ENCODE measurements around the gene ST3GAL4. TPM values are rescaled to one million over a fixed set of nuclear protein-coding genes. Genes with fewer than 3 reads are reported as not detected.

ST3GAL4 gene
- polyA plus RNA-seq, 1 of the 3 experiments (the other 2 are of a cell fraction), result 32.0 TPM

DNA sequence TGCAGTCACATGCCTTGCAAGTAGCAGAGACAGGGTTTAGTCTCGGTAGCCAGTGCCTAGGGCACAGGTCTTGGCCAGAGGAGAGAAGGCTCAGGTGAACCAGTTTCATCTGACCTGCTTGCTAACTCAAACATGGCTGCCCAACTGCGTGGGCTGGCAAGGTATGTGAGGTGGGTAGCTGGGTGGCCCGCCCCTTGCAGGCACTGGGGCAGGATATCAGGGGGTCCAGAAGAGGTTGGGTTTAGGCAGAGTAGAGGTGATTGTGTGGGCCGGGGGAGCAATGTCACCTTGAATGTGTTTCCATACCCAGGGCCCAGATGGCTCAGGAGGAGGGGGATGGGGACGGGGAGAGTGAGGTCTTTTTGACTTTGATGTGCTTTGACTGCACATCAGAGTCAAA, 37.7 kb downstream of the ST3GAL4 start:
- Histone ChIP-seq H3K4me1 (ENCODE audit: control insufficient read depth in 1 of 2, insufficient read depth in 2 of 2, low read depth in 1 of 2, low read length in 1 of 2) (peaks cover 0 to 47% of the 10 kb centered on the region in 2 experiments; a peak in 1 of 4 replicates), H3K9me2 (no peaks in the 10 kb centered on the region), H3K4me3 (ENCODE audit: low read depth in 2 of 2, low read length in 1 of 2) (no peak overlapping the region), H2AFZ (ENCODE audit: low read depth) (no peak overlapping the region), H3K36me3 (replicated peaks in 1 of 2; ENCODE audit: control insufficient read depth in 1 of 2, insufficient read depth in 2 of 2, low read length in 1 of 2) (no peaks in the 10 kb centered on the region), H3K27me3 (ENCODE audit: insufficient read depth) (no peaks in the 10 kb centered on the region), H3F3A (replicated peaks; ENCODE audit: insufficient read depth) (no peaks in the 10 kb centered on the region), H3K9ac (no peak overlapping the region), H3K4me2 (no peak overlapping the region), H3K27ac (ENCODE audit: low read depth in 2 of 2, low read length in 1 of 2) (no peak overlapping the region), H3K79me2 (ENCODE audit: insufficient read depth) (peaks cover 27% of the 10 kb centered on the region; the same call in 1 of the 2 replicates), H4K20me1 (ENCODE audit: insufficient read depth) (no peaks in the 10 kb centered on the region), H3K9me3 (no peaks in the 10 kb centered on the region)
- 100% methylated on average over 4 of the region's 5 CpGs for WGBS (ENCODE audit: low lambda C conversion rate)
- ChIA-PET CTCF (interaction anchor here (0.9 to 3.1 kb wide), 4 partner anchors 9 to 323 kb away, joined by 3 to 11 read pairs (median 3); no protein-coding TSS in a partner anchor), POLR2A (no interaction called here)
- TF ChIP-seq SIN3A (IDR thresholded peaks at IDR 0.05; ENCODE audit: borderline replicate concordance, low read depth, low read length), result no peak
- TF ChIP-seq, protein P1, sequence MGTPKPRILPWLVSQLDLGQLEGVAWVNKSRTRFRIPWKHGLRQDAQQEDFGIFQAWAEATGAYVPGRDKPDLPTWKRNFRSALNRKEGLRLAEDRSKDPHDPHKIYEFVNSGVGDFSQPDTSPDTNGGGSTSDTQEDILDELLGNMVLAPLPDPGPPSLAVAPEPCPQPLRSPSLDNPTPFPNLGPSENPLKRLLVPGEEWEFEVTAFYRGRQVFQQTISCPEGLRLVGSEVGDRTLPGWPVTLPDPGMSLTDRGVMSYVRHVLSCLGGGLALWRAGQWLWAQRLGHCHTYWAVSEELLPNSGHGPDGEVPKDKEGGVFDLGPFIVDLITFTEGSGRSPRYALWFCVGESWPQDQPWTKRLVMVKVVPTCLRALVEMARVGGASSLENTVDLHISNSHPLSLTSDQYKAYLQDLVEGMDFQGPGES (IDR thresholded peaks at IDR 0.05; ENCODE audit: low read depth, low read length), result no peak
- TF ChIP-seq TCF12 (IDR thresholded peaks at IDR 0.05), result no peak
- TF ChIP-seq RFX5 (IDR thresholded peaks at IDR 0.05; ENCODE audit: low read length), result no peak
- TF ChIP-seq MEF2A (IDR thresholded peaks at IDR 0.05; ENCODE audit: borderline replicate concordance, low read depth), result no peak
- TF ChIP-seq, protein P2, sequence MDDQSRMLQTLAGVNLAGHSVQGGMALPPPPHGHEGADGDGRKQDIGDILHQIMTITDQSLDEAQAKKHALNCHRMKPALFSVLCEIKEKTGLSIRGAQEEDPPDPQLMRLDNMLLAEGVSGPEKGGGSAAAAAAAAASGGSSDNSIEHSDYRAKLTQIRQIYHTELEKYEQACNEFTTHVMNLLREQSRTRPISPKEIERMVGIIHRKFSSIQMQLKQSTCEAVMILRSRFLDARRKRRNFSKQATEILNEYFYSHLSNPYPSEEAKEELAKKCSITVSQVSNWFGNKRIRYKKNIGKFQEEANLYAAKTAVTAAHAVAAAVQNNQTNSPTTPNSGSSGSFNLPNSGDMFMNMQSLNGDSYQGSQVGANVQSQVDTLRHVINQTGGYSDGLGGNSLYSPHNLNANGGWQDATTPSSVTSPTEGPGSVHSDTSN (IDR thresholded peaks at IDR 0.05), result no peak
- TF ChIP-seq TAF1 (IDR thresholded peaks at IDR 0.05; ENCODE audit: borderline replicate concordance, low read depth, low read length), result no peak
- TF ChIP-seq, protein P3, sequence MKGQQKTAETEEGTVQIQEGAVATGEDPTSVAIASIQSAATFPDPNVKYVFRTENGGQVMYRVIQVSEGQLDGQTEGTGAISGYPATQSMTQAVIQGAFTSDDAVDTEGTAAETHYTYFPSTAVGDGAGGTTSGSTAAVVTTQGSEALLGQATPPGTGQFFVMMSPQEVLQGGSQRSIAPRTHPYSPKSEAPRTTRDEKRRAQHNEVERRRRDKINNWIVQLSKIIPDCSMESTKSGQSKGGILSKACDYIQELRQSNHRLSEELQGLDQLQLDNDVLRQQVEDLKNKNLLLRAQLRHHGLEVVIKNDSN (IDR thresholded peaks at IDR 0.05; ENCODE audit: borderline replicate concordance, low read depth), result no peak
- DNase-seq, result no peak

DNA sequence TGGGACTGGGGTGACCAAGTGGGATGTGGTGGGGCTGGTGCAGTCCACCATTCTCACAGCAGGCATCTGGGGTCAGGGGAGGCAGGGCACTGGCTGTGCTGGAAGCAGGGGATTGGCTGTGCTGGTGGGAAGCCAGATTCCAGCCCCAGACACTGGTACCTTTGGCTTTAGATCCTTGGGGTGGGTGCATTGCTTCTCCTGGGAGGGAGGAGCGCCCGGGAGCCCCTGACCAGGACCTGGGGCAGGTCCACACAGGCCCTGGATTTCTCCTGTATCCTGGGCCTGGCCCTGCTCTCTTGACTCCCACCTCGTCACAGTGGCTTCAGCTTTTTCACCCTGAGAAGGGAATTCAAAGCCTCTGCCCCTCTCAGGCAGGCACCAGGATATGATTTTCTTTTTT, 38.5 kb downstream of the ST3GAL4 start:
- H3K4me2 ChIP-seq, result no peak overlapping the region
- H4K20me1 ChIP-seq (ENCODE audit: insufficient read depth), result no peaks in the 10 kb centered on the region
- peak overlapping the region in 1 of 2 experiments; percentile 4; a peak in 1 of 4 replicates for H3K27ac ChIP-seq (ENCODE audit: low read depth in 2 of 2, low read length in 1 of 2)
- no peaks in the 10 kb centered on the region for H3K9me3 ChIP-seq
- no peak overlapping the region for H2AFZ ChIP-seq (ENCODE audit: low read depth)
- POLR2A ChIA-PET, result no interaction called here
- whole genome bisulfite sequencing (ENCODE audit: low lambda C conversion rate), result 100% methylated on average over 2 of the region's 3 CpGs
- H3K9me2 ChIP-seq, result no peaks in the 10 kb centered on the region
- no peak overlapping the region for H3K4me3 ChIP-seq (ENCODE audit: low read depth in 2 of 2, low read length in 1 of 2)
- no peaks in the 10 kb centered on the region for H3K27me3 ChIP-seq (ENCODE audit: insufficient read depth)
- no peaks in the 10 kb centered on the region for H3K36me3 ChIP-seq (replicated peaks in 1 of 2; ENCODE audit: control insufficient read depth in 1 of 2, insufficient read depth in 2 of 2, low read length in 1 of 2)
- no peaks in the 10 kb centered on the region for H3F3A ChIP-seq (replicated peaks; ENCODE audit: insufficient read depth)
- CTCF ChIA-PET, result interaction anchor here (0.9 to 1.4 kb wide), 3 partner anchors 10 to 86 kb away, joined by 3 read pairs; no protein-coding TSS in a partner anchor
- DNase-seq, result no peak
- peaks cover 0 to 47% of the 10 kb centered on the region in 2 experiments; a peak in 1 of 4 replicates for H3K4me1 ChIP-seq (ENCODE audit: control insufficient read depth in 1 of 2, insufficient read depth in 2 of 2, low read depth in 1 of 2, low read length in 1 of 2)
- no peak overlapping the region for H3K9ac ChIP-seq
- H3K79me2 ChIP-seq (ENCODE audit: insufficient read depth), result peaks cover 27% of the 10 kb centered on the region; the same call in 1 of the 2 replicates
- TF ChIP-seq YY1 (IDR thresholded peaks at IDR 0.05; ENCODE audit: low read depth) (no peak), RFX5 (IDR thresholded peaks at IDR 0.05; ENCODE audit: low read length) (no peak), RCOR1 (IDR thresholded peaks at IDR 0.05; ENCODE audit: low read length) (no peak), TAF1 (IDR thresholded peaks at IDR 0.05; ENCODE audit: borderline replicate concordance, low read depth, low read length) (no peak), FOXM1 (IDR thresholded peaks at IDR 0.05; ENCODE audit: low read depth) (no peak), GATA2 (CRISPR knock-in tag; IDR thresholded peaks at IDR 0.05) (no peak), NFIC (IDR thresholded peaks at IDR 0.05; ENCODE audit: borderline replicate concordance) (no peak), SMC3 (IDR thresholded peaks at IDR 0.05; ENCODE audit: low read depth, low read length) (no peak), MXI1 (IDR thresholded peaks at IDR 0.05; ENCODE audit: low read depth, low read length) (no peak), CHD2 (IDR thresholded peaks at IDR 0.05; ENCODE audit: low read length, partially characterized antibody) (no peak), POLR2AphosphoS5 (IDR thresholded peaks at IDR 0.05; ENCODE audit: low read depth, low read length) (no peak)
- TF ChIP-seq, protein P4, sequence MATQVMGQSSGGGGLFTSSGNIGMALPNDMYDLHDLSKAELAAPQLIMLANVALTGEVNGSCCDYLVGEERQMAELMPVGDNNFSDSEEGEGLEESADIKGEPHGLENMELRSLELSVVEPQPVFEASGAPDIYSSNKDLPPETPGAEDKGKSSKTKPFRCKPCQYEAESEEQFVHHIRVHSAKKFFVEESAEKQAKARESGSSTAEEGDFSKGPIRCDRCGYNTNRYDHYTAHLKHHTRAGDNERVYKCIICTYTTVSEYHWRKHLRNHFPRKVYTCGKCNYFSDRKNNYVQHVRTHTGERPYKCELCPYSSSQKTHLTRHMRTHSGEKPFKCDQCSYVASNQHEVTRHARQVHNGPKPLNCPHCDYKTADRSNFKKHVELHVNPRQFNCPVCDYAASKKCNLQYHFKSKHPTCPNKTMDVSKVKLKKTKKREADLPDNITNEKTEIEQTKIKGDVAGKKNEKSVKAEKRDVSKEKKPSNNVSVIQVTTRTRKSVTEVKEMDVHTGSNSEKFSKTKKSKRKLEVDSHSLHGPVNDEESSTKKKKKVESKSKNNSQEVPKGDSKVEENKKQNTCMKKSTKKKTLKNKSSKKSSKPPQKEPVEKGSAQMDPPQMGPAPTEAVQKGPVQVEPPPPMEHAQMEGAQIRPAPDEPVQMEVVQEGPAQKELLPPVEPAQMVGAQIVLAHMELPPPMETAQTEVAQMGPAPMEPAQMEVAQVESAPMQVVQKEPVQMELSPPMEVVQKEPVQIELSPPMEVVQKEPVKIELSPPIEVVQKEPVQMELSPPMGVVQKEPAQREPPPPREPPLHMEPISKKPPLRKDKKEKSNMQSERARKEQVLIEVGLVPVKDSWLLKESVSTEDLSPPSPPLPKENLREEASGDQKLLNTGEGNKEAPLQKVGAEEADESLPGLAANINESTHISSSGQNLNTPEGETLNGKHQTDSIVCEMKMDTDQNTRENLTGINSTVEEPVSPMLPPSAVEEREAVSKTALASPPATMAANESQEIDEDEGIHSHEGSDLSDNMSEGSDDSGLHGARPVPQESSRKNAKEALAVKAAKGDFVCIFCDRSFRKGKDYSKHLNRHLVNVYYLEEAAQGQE (IDR thresholded peaks at IDR 0.05; ENCODE audit: low read depth, low read length), result no peak
- TF ChIP-seq, protein P5, sequence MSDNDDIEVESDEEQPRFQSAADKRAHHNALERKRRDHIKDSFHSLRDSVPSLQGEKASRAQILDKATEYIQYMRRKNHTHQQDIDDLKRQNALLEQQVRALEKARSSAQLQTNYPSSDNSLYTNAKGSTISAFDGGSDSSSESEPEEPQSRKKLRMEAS (IDR thresholded peaks at IDR 0.05; ENCODE audit: low read depth), result no peak
- TF ChIP-seq, protein P6, sequence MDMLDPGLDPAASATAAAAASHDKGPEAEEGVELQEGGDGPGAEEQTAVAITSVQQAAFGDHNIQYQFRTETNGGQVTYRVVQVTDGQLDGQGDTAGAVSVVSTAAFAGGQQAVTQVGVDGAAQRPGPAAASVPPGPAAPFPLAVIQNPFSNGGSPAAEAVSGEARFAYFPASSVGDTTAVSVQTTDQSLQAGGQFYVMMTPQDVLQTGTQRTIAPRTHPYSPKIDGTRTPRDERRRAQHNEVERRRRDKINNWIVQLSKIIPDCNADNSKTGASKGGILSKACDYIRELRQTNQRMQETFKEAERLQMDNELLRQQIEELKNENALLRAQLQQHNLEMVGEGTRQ (IDR thresholded peaks at IDR 0.05; ENCODE audit: borderline replicate concordance, low read depth, low read length), result no peak
